ENCODE data around the gene HMGN1.
"Not testable (repeated sequence)": the region's sequence is repeated elsewhere in the genome, so short reads cannot be mapped to it uniquely, and the experiment has no call there.

The HMGN1 gene, protein sequence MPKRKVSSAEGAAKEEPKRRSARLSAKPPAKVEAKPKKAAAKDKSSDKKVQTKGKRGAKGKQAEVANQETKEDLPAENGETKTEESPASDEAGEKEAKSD

DNA sequence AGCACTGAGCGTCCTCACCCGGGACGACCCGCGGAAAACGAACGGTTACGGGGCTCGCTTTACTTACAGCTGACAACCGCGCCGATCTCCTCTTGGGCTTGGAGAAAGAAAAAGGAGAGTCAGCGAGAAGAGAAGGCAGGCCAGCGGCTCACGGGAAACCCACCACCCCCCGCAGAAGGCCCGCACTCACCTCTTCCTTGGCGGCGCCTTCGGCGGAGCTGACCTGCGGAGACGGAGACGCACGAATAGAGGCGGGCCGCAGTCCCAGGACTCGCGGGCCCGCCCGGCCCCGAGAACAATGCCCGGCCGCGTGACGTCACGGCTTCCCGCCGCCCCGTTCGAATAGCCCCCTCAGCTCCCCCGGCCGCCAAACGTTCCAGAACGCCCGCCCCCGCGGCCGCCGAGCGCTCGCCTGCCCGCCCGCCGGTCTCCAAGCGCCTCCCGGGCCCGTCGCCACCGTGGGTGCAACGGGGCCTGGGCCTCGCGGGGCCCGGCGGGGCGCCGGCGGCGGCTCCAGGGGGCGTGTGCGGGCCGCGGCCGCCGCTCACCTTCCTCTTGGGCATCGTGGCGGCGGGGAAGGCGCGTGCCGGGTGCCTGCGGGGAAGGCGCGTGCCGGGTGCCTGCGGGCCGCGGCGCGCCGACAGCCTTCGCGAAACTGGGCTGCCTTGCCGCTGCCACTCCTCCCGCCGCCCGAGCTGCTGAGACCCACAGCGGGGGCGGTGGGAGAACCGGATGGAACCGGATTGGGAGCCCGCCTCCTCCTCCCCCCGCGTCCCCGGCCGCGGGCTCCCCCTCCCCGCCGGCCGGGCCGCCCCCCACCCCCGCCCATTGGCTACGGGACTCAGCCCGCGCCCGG is at the start of gene HMGN1:
HMGN1 (minus strand) TSS at position 734 of the 856 bp plus-strand sequence; CDS start at position 563, 171 bp downstream.
- in situ Hi-C loops (cut with MboI; ENCODE audit: low pct_unique_long_range_greater_than_20kb, low sequenced_read_pairs), result no loop called here
- DNase-seq, result peak; percentile 78

GRCh38 chr21:39397646-39398385 is 48.9 kb upstream of the HMGN1 start:
- in situ Hi-C loops (cut with MboI; ENCODE audit: low pct_unique_long_range_greater_than_20kb, low sequenced_read_pairs), result no loop called here

GRCh38 chr21:39392981-39393380 is 44.1 kb upstream of the HMGN1 start:
- DNase-seq, result no peak

More at GRCh38 chr21:39397646-39398385, 48.9 kb upstream of the HMGN1 start:
- DNase-seq, result no peak

DNA sequence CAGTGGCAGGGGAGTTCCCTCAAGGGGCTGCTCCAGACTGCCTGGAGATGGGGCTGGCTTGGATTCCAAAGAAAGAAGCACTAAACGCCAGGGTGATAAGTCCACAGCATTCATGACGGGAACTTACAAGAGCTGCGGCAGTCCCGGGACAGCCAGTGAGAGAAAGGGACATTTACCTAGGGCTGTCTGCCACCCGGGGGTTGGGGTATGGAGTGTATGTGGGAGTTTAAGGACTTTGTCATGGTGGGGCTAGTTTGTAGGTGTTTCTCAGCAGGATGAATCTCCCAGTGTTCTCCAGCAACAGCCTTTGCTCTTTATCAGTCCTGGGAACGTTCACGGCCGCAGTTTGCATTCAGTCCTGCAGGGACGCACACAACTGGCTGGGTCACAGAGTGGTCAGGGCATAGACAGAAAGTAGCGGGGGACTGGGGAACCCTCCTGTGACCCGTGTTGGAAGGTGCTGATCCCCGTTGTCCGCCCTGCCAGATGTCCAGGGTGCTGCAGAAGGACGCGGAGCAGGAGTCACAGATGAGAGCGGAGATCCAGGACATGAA is 41.4 kb upstream of the HMGN1 start:
- in situ Hi-C loops (cut with MboI; ENCODE audit: low pct_unique_long_range_greater_than_20kb, low sequenced_read_pairs), result no loop called here
- DNase-seq, result no peak

More at GRCh38 chr21:39392981-39393380, 44.1 kb upstream of the HMGN1 start:
- in situ Hi-C loops (cut with MboI; ENCODE audit: low pct_unique_long_range_greater_than_20kb, low sequenced_read_pairs), result no loop called here

GRCh38 chr21:39388811-39389155 is 39.9 kb upstream of the HMGN1 start:
- in situ Hi-C loops (cut with MboI; ENCODE audit: low pct_unique_long_range_greater_than_20kb, low sequenced_read_pairs), result no loop called here
- DNase-seq, result no peak

DNA sequence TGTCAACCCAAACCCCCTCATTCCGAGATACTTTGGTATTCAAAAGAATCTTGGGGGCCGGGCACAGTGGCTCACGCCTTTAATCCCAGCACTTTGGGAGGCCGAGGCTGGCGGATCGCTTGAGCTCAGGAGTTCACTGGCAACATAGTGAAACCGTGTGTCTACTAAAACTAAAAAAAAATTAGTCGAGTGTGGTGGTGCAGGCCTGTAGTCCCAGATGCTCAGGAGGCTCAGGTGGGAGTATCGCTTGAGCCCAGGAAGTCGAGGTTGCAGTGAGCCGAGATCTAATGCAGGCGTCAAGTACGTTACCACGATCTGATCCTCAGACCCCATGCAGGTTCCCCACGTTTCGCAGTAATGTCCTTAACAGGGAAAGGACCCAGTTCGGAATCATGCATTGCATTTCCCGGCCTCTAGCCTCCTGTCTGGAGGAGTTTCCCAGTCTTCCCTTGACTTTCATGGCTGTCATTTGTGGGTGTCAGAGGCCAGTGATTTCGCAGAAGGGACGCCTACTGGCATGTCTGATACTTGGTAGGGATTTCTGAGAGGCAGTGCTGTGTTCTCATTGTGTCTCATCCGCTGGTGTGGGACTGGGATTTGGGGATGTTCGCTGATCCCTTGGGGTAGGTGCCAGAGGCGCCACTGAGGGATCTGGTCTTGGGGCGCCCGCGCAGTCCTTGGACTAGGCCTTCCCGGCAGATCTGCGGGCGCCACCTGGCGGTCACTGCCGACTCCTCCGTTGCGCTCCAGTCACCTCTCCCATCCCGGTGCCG is 39.3 kb upstream of the HMGN1 start:
- in situ Hi-C loops (cut with MboI; ENCODE audit: low pct_unique_long_range_greater_than_20kb, low sequenced_read_pairs), result no loop called here
- DNase-seq, result peak; percentile 91

DNA sequence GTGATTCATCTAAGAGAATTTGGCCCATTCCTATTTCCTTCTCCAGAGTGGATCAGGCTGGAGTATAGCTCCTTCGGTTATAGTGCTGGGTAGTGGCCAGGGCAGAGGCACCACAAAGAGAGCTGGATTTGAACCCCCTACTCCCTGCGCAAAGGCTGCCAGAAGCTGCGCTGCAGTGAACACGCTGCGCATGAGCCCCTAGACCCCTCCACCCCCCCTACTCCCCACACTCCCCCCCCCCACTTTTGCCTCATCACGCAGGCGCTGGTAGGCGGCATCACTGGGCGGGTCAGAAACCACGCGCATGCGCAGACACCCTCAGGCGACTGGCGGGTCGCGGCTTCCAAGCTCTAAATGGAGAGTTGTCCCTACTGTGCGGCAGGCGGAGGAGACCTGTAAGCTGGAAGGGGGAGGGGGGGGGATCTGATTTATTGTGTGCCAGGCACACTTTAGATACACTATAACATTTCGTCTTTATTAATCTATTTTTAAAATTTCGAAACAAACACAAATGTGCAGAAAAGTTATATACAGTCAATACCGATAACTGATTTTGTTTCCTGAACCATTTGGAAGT is 38.7 kb upstream of the HMGN1 start:
- in situ Hi-C loops (cut with MboI; ENCODE audit: low pct_unique_long_range_greater_than_20kb, low sequenced_read_pairs), result no loop called here
- DNase-seq, result peak; percentile 91

GRCh38 chr21:39386899-39387298 is 38.0 kb upstream of the HMGN1 start:
- no peak for DNase-seq
- in situ Hi-C loops (cut with MboI; ENCODE audit: low pct_unique_long_range_greater_than_20kb, low sequenced_read_pairs), result no loop called here

DNA sequence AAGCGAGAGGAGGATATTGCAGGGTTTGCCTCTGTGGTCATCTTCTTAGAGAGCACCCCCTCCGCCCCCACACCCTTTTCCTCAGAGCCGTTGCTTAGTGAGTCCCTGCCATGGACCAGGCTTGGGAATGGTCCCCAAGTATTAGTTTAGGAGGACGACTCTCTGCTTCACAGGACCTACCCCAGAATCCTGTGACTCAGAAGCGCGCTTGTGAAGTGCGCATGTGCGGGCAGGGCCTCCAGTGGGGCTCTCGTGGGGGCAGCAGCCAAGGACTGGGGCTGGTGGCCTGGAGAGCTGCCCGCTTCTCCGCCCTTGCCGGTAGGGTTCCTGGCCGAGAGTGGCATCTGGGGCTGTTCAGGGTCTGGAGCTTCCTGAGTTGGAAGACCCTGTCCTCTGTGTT is 37.3 kb upstream of the HMGN1 start:
- no peak for DNase-seq
- in situ Hi-C loops (cut with MboI; ENCODE audit: low pct_unique_long_range_greater_than_20kb, low sequenced_read_pairs), result no loop called here

GRCh38 chr21:39385299-39386145 is 36.6 kb upstream of the HMGN1 start:
- no peak for DNase-seq
- in situ Hi-C loops (cut with MboI; ENCODE audit: low pct_unique_long_range_greater_than_20kb, low sequenced_read_pairs), result no loop called here

- in situ Hi-C loops (cut with MboI; ENCODE audit: low pct_unique_long_range_greater_than_20kb, low sequenced_read_pairs), result no loop called here
- no peak for DNase-seq
Observed at GRCh38 chr21:39384674-39385298, 35.9 kb upstream of the HMGN1 start.

DNA sequence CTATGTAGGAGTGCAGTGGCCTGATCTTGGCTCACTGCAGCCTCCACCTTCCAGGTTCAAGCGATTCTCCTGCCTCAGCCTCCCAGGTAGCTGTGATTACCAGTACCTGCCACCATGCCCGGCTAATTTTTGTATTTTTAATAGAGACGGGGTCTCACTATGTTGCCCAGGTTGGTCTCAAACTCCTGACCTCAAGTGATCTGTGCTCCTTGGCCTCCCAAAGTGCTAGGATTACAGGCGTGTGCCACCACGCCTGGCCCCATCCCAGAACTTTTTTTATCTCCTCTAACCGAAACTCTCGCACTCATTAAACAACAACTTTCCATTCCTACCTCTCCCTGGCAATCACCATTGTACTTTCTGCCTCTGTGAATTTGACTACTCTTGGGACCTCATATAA is 33.2 kb upstream of the HMGN1 start:
- in situ Hi-C loops (cut with MboI; ENCODE audit: low pct_unique_long_range_greater_than_20kb, low sequenced_read_pairs); DNase-seq: not testable (repeated sequence)

GRCh38 chr21:39381009-39381408 is 32.1 kb upstream of the HMGN1 start:
- in situ Hi-C loops (cut with MboI; ENCODE audit: low pct_unique_long_range_greater_than_20kb, low sequenced_read_pairs), result no loop called here

GRCh38 chr21:39379986-39380891 is 31.4 kb upstream of the HMGN1 start:
- DNase-seq, result peak; percentile 95
- in situ Hi-C loops (cut with MboI; ENCODE audit: low pct_unique_long_range_greater_than_20kb, low sequenced_read_pairs), result no loop called here

More at GRCh38 chr21:39381009-39381408, 32.1 kb upstream of the HMGN1 start:
- DNase-seq, result peak; percentile 7

GRCh38 chr21:39377444-39378050 is 28.7 kb upstream of the HMGN1 start:
- DNase-seq, result no peak
- in situ Hi-C loops (cut with MboI; ENCODE audit: low pct_unique_long_range_greater_than_20kb, low sequenced_read_pairs), result no loop called here

GRCh38 chr21:39375446-39375845 is 26.6 kb upstream of the HMGN1 start:
- in situ Hi-C loops (cut with MboI; ENCODE audit: low pct_unique_long_range_greater_than_20kb, low sequenced_read_pairs), result no loop called here
- no peak for DNase-seq

Data from KBM-7 (cell line).